HCT116 (cell line): ENCODE results near the gene CHRNA4. TPM values are rescaled to one million over a fixed set of nuclear protein-coding genes. Genes with fewer than 3 reads are reported as not detected.

Experiments
- ATAC-seq: fragments of 200-7000 bp; cut with Tn5 transposase; 2 replicates; pipeline ENCODE4 v1.9.1; 2020; ENCODE audit warnings: mild to moderate bottlenecking, moderate library complexity
- BruUV-seq: library from RNA; stranded (reverse); fragments of 400-500 nt; replicated peaks from 2 replicates; lab custom pipeline; 2021; lab: Mats Ljungman, UMichigan
- CTCF ChIA-PET: fragments of 300-600 bp; sonication (Branson Sonifier 250); formaldehyde crosslinking; loops from one replicate; lab custom pipeline; 2021; ENCODE audit warnings: antibody characterized with exemption; lab: Charles Lee
- POLR2A ChIA-PET: fragments of 300-600, 350-600 bp; sonication (Branson Sonifier 250); formaldehyde crosslinking; loops from one replicate; lab custom pipeline; 2021; ENCODE audit warnings: antibody characterized with exemption; lab: Charles Lee
- RAD21 ChIA-PET, 2 experiments: fragments of 300-600 bp; sonication (Branson Sonifier 250); formaldehyde crosslinking; loops; one replicate each; lab custom pipeline; 2023; ENCODE audit warnings: low total read pairs in 2 of 2; ENCODE audit not compliant: uncharacterized antibody in 2 of 2, unreplicated experiment in 2 of 2, low non-redundant PET in 1 of 2; lab: Charles Lee
- DNase-seq: peaks from one replicate; pipeline ENCODE4 v3.0.0-alpha.2; 2010; ENCODE audit warnings: low read depth, low spot score
- H2AFZ ChIP-seq: fragments of 200-600 bp; shearing (Covaris generic), sonication (generic); 2 replicates; pipeline ENCODE4 v1.6.1; 2017; ENCODE audit warnings: low read depth, mixed run types, mixed read lengths, antibody characterized with exemption, low read length; ENCODE audit not compliant: poor library complexity, severe bottlenecking
- H3K27ac ChIP-seq: 2 replicates; pipeline ENCODE4 v1.5.1; 2012; ENCODE audit warnings: low read depth, low read length
- H3K27me3 ChIP-seq: fragments of 200-600 bp; sonication (generic); 2 replicates; pipeline ENCODE4 v1.6.1; 2016; ENCODE audit warnings: mixed run types, low read length, mixed read lengths; ENCODE audit not compliant: insufficient read depth
- H3K36me3 ChIP-seq, 2 experiments: fragments of 200-500 bp in 1 of 2; fragments of 200-600 bp in 1 of 2; sonication (Bioruptor generic) in 1 of 2; sonication (generic) in 1 of 2; 2 replicates each; pipeline versions ENCODE4 v1.5.1 to v1.6.1; 2014 to 2016; ENCODE audit warnings: low read length in 2 of 2, inconsistent platforms in 1 of 2, mixed read lengths in 1 of 2, mixed run types in 1 of 2; ENCODE audit not compliant: insufficient read depth in 2 of 2, control insufficient read depth in 1 of 2
- H3K4me1 ChIP-seq, 2 experiments: fragments of 200-600 bp in 1 of 2; sonication (generic) in 1 of 2; 2 replicates each; pipeline versions ENCODE4 v1.5.1 to v1.6.1; 2012 to 2017; ENCODE audit warnings: low read length in 2 of 2, inconsistent platforms in 1 of 2, mild to moderate bottlenecking in 1 of 2, mixed read lengths in 1 of 2, mixed run types in 1 of 2, moderate library complexity in 1 of 2; ENCODE audit not compliant: insufficient read depth in 2 of 2, control insufficient read depth in 1 of 2
- H3K4me2 ChIP-seq: fragments of 200-600 bp; sonication (generic); 2 replicates; pipeline ENCODE4 v1.6.1; 2017; ENCODE audit warnings: mixed run types, low read length, mixed read lengths
- H3K4me3 ChIP-seq, 2 experiments: fragments of 200-600 bp in 1 of 2; sonication (generic) in 1 of 2; replicated peaks in 1 of 2; 2 replicates each; pipeline ENCODE4 v1.5.1; 2011 to 2016; ENCODE audit warnings: low read length in 2 of 2, control low read depth in 1 of 2, low read depth in 1 of 2, mild to moderate bottlenecking in 1 of 2, mixed read lengths in 1 of 2, mixed run types in 1 of 2
- H3K79me2 ChIP-seq: fragments of 200-600 bp; sonication (generic); 2 replicates; pipeline ENCODE4 v1.6.1; 2017; ENCODE audit warnings: mild to moderate bottlenecking, mixed run types, low read length, moderate library complexity, mixed read lengths; ENCODE audit not compliant: insufficient read depth
- H3K9ac ChIP-seq: fragments of 200-600 bp; sonication (generic); 2 replicates; pipeline ENCODE4 v1.6.1; 2016; ENCODE audit warnings: low read length, mixed read lengths
- H3K9me2 ChIP-seq: fragments of 200-600 bp; sonication (generic), shearing (Covaris generic); 2 replicates; pipeline ENCODE4 v1.6.1; 2017; ENCODE audit warnings: mixed run types, mild to moderate bottlenecking, moderate library complexity; ENCODE audit not compliant: insufficient read depth
- H3K9me3 ChIP-seq, 2 experiments: fragments of 200-500 bp in 1 of 2; fragments of 200-600 bp in 1 of 2; sonication (Bioruptor generic) in 1 of 2; sonication (generic) in 1 of 2; 2 replicates each; pipeline ENCODE4 v1.6.1; 2014 to 2017; ENCODE audit warnings: low read length in 2 of 2, mixed read lengths in 2 of 2, inconsistent platforms in 1 of 2, low read depth in 1 of 2, mild to moderate bottlenecking in 1 of 2, mixed run types in 1 of 2, moderate library complexity in 1 of 2; ENCODE audit not compliant: control insufficient read depth in 1 of 2, insufficient read depth in 1 of 2
- H4K20me1 ChIP-seq: fragments of 200-600 bp; sonication (generic), shearing (Covaris generic); 2 replicates; pipeline ENCODE4 v1.6.1; 2017; ENCODE audit warnings: mixed run types, mild to moderate bottlenecking, moderate library complexity; ENCODE audit not compliant: insufficient read depth
- CTCF ChIP-seq, 3 experiments: fragments of 200-600 bp in 1 of 3; sonication (generic) in 1 of 3; IDR thresholded peaks in 2 of 3; conservative IDR thresholded peaks in 1 of 3; 2 replicates each; pipeline ENCODE4 v1.5.1; 2012 to 2017; ENCODE audit warnings: low read depth in 2 of 3, low read length in 2 of 3, antibody characterized with exemption in 1 of 3, borderline replicate concordance in 1 of 3, control low read depth in 1 of 3, mild to moderate bottlenecking in 1 of 3, mixed read lengths in 1 of 3, mixed run types in 1 of 3, moderate library complexity in 1 of 3; ENCODE audit not compliant: insufficient read depth in 1 of 3
- EGR1 ChIP-seq: IDR thresholded peaks from 2 replicates; pipeline ENCODE4 v1.6.1; 2012; ENCODE audit warnings: low read depth
- EZH2 ChIP-seq: fragments of 200-600 bp; sonication (generic); IDR thresholded peaks from 2 replicates; pipeline ENCODE4 v1.6.1; 2017; ENCODE audit warnings: antibody characterized with exemption, mixed run types
- FOSL1 ChIP-seq: IDR thresholded peaks from 2 replicates; pipeline ENCODE4 v1.6.1; 2012; ENCODE audit warnings: low read depth
- RAD21 ChIP-seq: IDR thresholded peaks from 2 replicates; pipeline ENCODE4 v1.6.1; 2012; ENCODE audit warnings: low read depth, mild to moderate bottlenecking
- SIN3A ChIP-seq: IDR thresholded peaks from 2 replicates; pipeline ENCODE4 v1.6.1; 2012; ENCODE audit warnings: low read depth
- TCF7L2 ChIP-seq: IDR thresholded peaks from 2 replicates; pipeline ENCODE4 v1.7.0; 2011; ENCODE audit warnings: borderline replicate concordance, inconsistent platforms; ENCODE audit not compliant: insufficient read depth, insufficient read length; ENCODE audit errors: extremely low read depth
- YY1 ChIP-seq: IDR thresholded peaks from 2 replicates; pipeline ENCODE4 v1.6.1; 2011; ENCODE audit warnings: low read length, low read depth, moderate library complexity, mild to moderate bottlenecking; ENCODE audit not compliant: insufficient replicate concordance; ENCODE audit errors: extremely low read depth
- ZFX ChIP-seq: fragments of 450-650 bp; IDR thresholded peaks from 2 replicates; pipeline ENCODE4 v1.6.1; 2017
- ZNF274 ChIP-seq: fragments of 200-500 bp; sonication (Bioruptor generic); IDR thresholded peaks from 2 replicates; pipeline ENCODE4 v1.6.1; 2014; ENCODE audit warnings: mild to moderate bottlenecking, low read depth, low read length, inconsistent platforms
- intact Hi-C: fragments of 100-400 bp; cut with micrococcal nuclease; formaldehyde crosslinking; loops from 2 replicates; pipeline ENCODE4 v1.10.0; 2022
- total RNA-seq: library from RNA; stranded (reverse); gene quantifications from one replicate; pipeline ENCODE4 v1.2.1, GENCODE V29; 2021; ENCODE audit not compliant: unreplicated experiment

The CHRNA4 gene
- total RNA-seq, 1 experiment from 2014 or later: not detected

- POLR2A ChIA-PET: no interaction called here
- Histone ChIP-seq H3K9me2 (no peaks in the 10 kb centered on the region), H3K4me3 (no peak overlapping the region), H3K4me2 (no peak overlapping the region), H3K9ac (no peak overlapping the region), H3K79me2 (no peaks in the 10 kb centered on the region), H4K20me1 (no peaks in the 10 kb centered on the region), H3K9me3 (0 out of 4 replicates have a peak, but pooled peaks cover 0 to 6% of the 10 kb centered on the region in 2 experiments), H2AFZ (no peak overlapping the region), H3K27ac (no peak overlapping the region), H3K36me3 (no peaks in the 10 kb centered on the region), H3K4me1 (no peaks in the 10 kb centered on the region), H3K27me3 (no peaks in the 10 kb centered on the region)
- DNase-seq (no peak), ATAC-seq (no peak)
- no TSS peak for BruUV-seq
- no peak for TF ChIP-seq EZH2
- TF ChIP-seq EGR1: no peak
- TF ChIP-seq YY1: no peak
- TF ChIP-seq ZFX: no peak
- TF ChIP-seq SIN3A: no peak
- TF ChIP-seq FOSL1: no peak
- TF ChIP-seq TCF7L2: no peak
- no peak for TF ChIP-seq CTCF (IDR thresholded peaks at IDR 0.05 in 2 of 3, conservative IDR thresholded peaks at IDR 0.05 in 1 of 3; ENCODE audit: borderline replicate concordance in 1 of 3, insufficient read depth in 1 of 3, low read depth in 2 of 3, low read length in 2 of 3)
- no peak for TF ChIP-seq RAD21
- no peak for TF ChIP-seq ZNF274
- intact Hi-C loops: no loop called here
- CTCF ChIA-PET: no interaction called here
- RAD21 ChIA-PET: no interaction called here
Observed at GRCh38 chr20:63394920-63395455, 33.8 kb upstream of the CHRNA4 start.
